ENCODE results near the gene UGT1A6. TPM values are rescaled to one million over a fixed set of nuclear protein-coding genes. Genes with fewer than 3 reads are reported as not detected.

Gene UGT1A6
- total and polyA plus RNA-seq, 2 of the 4 experiments (the other 2 are of a cell fraction), result not detected

GRCh38 chr2:233795735-233796171 is 103.1 kb downstream of the UGT1A6 start:
- in situ Hi-C loops (cut with MboI; ENCODE audit: low sequenced_read_pairs) (no loop called here), dilution Hi-C loops (cut with HindIII; ENCODE audit: low sequenced_read_pairs, unreplicated experiment) (no loop called here), intact Hi-C loops (cut with micrococcal nuclease) (no loop called here)
- no peak overlapping the region for H4K91ac ChIP-seq (ENCODE audit: insufficient read depth, low read depth, low read length)
- no peak overlapping the region for H4K8ac ChIP-seq (ENCODE audit: low read depth in 2 of 2, low read length in 2 of 2)
- no peak overlapping the region for H3K4me3 ChIP-seq (ENCODE audit: insufficient read depth, low read depth, low read length)
- DNase-seq (no peak), ATAC-seq (ENCODE audit: low read depth) (no peak)
- H3K9me1 ChIP-seq (ENCODE audit: insufficient read depth, low read length), result no peaks in the 10 kb centered on the region
- H2AK5ac ChIP-seq (ENCODE audit: low read depth, low read length), result no peak overlapping the region
- no peak overlapping the region for H3K27ac ChIP-seq (ENCODE audit: insufficient read depth, low read length)
- no peaks in the 10 kb centered on the region for H4K20me1 ChIP-seq (ENCODE audit: insufficient read depth, low read length)
- H3K4ac ChIP-seq (ENCODE audit: low read depth, low read length), result no peak overlapping the region
- H3K4me1 ChIP-seq (ENCODE audit: control insufficient read depth, insufficient read depth, low read length), result no peaks in the 10 kb centered on the region
- H3K36me3 ChIP-seq (ENCODE audit: control insufficient read depth, insufficient read depth, low read length), result no peaks in the 10 kb centered on the region
- H3K79me1 ChIP-seq (ENCODE audit: low read depth in 1 of 2, low read length in 2 of 2), result no peaks in the 10 kb centered on the region
- no peak overlapping the region for H2BK5ac ChIP-seq (ENCODE audit: low read depth, low read length, poor library complexity, severe bottlenecking)
- no TSS peak for BruUV-seq (replicated peaks)
- H3K4me2 ChIP-seq (ENCODE audit: low read depth, low read length), result no peak overlapping the region
- TF ChIP-seq USF2 (IDR thresholded peaks at IDR 0.05; ENCODE audit: low read depth, low read length) (no peak), CTCF (conservative IDR thresholded peaks at IDR 0.05; ENCODE audit: low read depth, low read length) (no peak), CHD1 (IDR thresholded peaks at IDR 0.05; ENCODE audit: low read depth, low read length) (no peak), MAZ (IDR thresholded peaks at IDR 0.05; ENCODE audit: borderline replicate concordance, low read depth, low read length) (no peak), FOS (IDR thresholded peaks at IDR 0.05; ENCODE audit: low read depth, low read length) (no peak), RAD21 (IDR thresholded peaks at IDR 0.05; ENCODE audit: low read length) (no peak), SMC3 (IDR thresholded peaks at IDR 0.05; ENCODE audit: low read depth, low read length) (no peak), RCOR1 (IDR thresholded peaks at IDR 0.05; ENCODE audit: insufficient replicate concordance, low read length) (no peak), BHLHE40 (IDR thresholded peaks at IDR 0.05; ENCODE audit: low read depth, low read length) (no peak), NFE2L2 (IDR thresholded peaks at IDR 0.05; ENCODE audit: low read depth, low read length) (no peak), CEBPB (IDR thresholded peaks at IDR 0.05; ENCODE audit: low read depth, low read length) (no peak), ELK1 (IDR thresholded peaks at IDR 0.05; ENCODE audit: borderline replicate concordance, low read depth, low read length) (no peak), MXI1 (IDR thresholded peaks at IDR 0.05; ENCODE audit: borderline replicate concordance, low read depth, low read length) (no peak), POLR2A (IDR thresholded peaks at IDR 0.05; ENCODE audit: low read depth, low read length) (no peak), RFX5 (IDR thresholded peaks at IDR 0.05; ENCODE audit: low read depth, low read length) (no peak), MAFK (IDR thresholded peaks at IDR 0.05; ENCODE audit: low read depth, low read length) (no peak)
- no peak overlapping the region for H3K14ac ChIP-seq (replicated peaks; ENCODE audit: low read depth, low read length)
- H4K5ac ChIP-seq (ENCODE audit: low read depth, low read length), result no peak overlapping the region
- no peak overlapping the region for H3K56ac ChIP-seq (ENCODE audit: extremely low read depth, insufficient read depth, low read length)
- H3K27me3 ChIP-seq (ENCODE audit: control insufficient read depth, insufficient read depth, low read length), result peaks cover 8% of the 10 kb centered on the region
- WGBS, 2 experiments (ENCODE audit: extremely low coverage in 2 of 2, insufficient read length in 1 of 2), result 72% methylated on average over 9 of the region's 13 CpGs; no CpG with 5 or more reads in 1 of the 2 experiments
- no peak overlapping the region for H2BK15ac ChIP-seq (ENCODE audit: low read depth, low read length)
- POLR2A ChIA-PET (ENCODE audit: unreplicated experiment), result no interaction called here
- no peaks in the 10 kb centered on the region; the same call in 1 of the 2 replicates for H3K9me3 ChIP-seq (ENCODE audit: control insufficient read depth, insufficient read depth, low read length)
- no peak overlapping the region for H3K18ac ChIP-seq (ENCODE audit: low read depth, low read length)
- H2BK20ac ChIP-seq (ENCODE audit: low read depth, low read length), result no peak overlapping the region
- no peak overlapping the region for H2AFZ ChIP-seq (replicated peaks; ENCODE audit: low read length, poor library complexity)
- no peak overlapping the region for H2AK9ac ChIP-seq (replicated peaks; ENCODE audit: low read depth, low read length, poor library complexity)
- CTCF ChIA-PET, result no interaction called here
- no peak overlapping the region for H3K9ac ChIP-seq (ENCODE audit: low read depth, low read length)
- no peak overlapping the region for H2BK120ac ChIP-seq (ENCODE audit: low read depth, low read length)
- no peak overlapping the region for H3K23ac ChIP-seq (ENCODE audit: low read depth, low read length)

Data from IMR-90 (cell line).